Thyroid gland (tissue), 4 donors: Measurements from ENCODE around the gene CFI. TPM values are rescaled to one million over a fixed set of nuclear protein-coding genes. Genes with fewer than 3 reads are reported as not detected.

Experiments
- DNase-seq, 2 donors: peaks; one replicate each; pipeline ENCODE4 v3.0.0-alpha.2; 2019
- H3K27ac ChIP-seq, 3 donors: fragments of 200-600 bp; sonication (generic); 1 replicate in 2 of 3; 2 replicates in 1 of 3; pipeline ENCODE4 v1.5.1; 2016 to 2019; ENCODE audit warnings: mild to moderate bottlenecking in 1 of 3, moderate library complexity in 1 of 3
- H3K27me3 ChIP-seq: fragments of 200-600 bp; sonication (generic); one replicate; pipeline ENCODE4 v1.5.1; 2019
- H3K36me3 ChIP-seq, 2 donors: fragments of 200-600 bp; sonication (generic); one replicate each; pipeline ENCODE4 v1.5.1; 2016 to 2019
- H3K4me1 ChIP-seq, 2 donors: fragments of 200-600 bp; sonication (generic); one replicate each; pipeline ENCODE4 v1.5.1; 2017 to 2019
- H3K4me3 ChIP-seq, 3 donors: fragments of 200-600 bp; sonication (generic); replicated peaks in 1 of 3; 1 replicate in 2 of 3; 2 replicates in 1 of 3; pipeline ENCODE4 v1.5.1; 2016; ENCODE audit warnings: mild to moderate bottlenecking in 1 of 3
- H3K9me3 ChIP-seq: fragments of 200-600 bp; sonication (generic); one replicate; pipeline ENCODE4 v1.5.1; 2017
- CTCF ChIP-seq, 6 experiments: fragments of 200-600 bp in 3 of 6; fragments of 450-650 bp in 3 of 6; sonication (generic) in 3 of 6; IDR thresholded peaks; one replicate each; pipeline ENCODE4 v1.5.1; 2016 to 2019; ENCODE audit warnings: antibody characterized with exemption in 6 of 6, mild to moderate bottlenecking in 2 of 6, inconsistent platforms in 1 of 6, moderate library complexity in 1 of 6
- POLR2A ChIP-seq, 2 donors: fragments of 450-650 bp; IDR thresholded peaks; one replicate each; pipeline ENCODE4 v1.6.1; 2017; ENCODE audit warnings: antibody characterized with exemption in 2 of 2, mild to moderate bottlenecking in 2 of 2, moderate library complexity in 1 of 2
- WGBS, 2 donors: methylation state at CpG; one replicate each; pipeline ENCODE4 v1.1.5; 2017; 5-methylcytosine and 5-hydroxymethylcytosine counted together
- intact Hi-C: fragments of 100-400 bp; cut with DNase I; formaldehyde crosslinking; loops from one replicate; pipeline ENCODE4 v1.15.1; 2023
- total RNA-seq, 4 donors: library from RNA; depleted of rRNA; stranded (reverse); fragments of >200 nt; gene quantifications; one replicate each; pipeline ENCODE4 v1.2.3, GENCODE V29; 2016

The CFI gene
- total RNA-seq, 4 donors from 2014 or later, result 21.2 to 58.5 (median 28.3) TPM

- TF ChIP-seq POLR2A (IDR thresholded peaks at IDR 0.05) (no peak), CTCF (IDR thresholded peaks at IDR 0.05) (no peak)
- no peaks in the 10 kb centered on the region for H3K4me1 ChIP-seq
- H3K9me3 ChIP-seq, result no peaks in the 10 kb centered on the region
- intact Hi-C loops, result no loop called here
- no peaks in the 10 kb centered on the region for H3K36me3 ChIP-seq
- no peak overlapping the region for H3K27ac ChIP-seq
- no peaks in the 10 kb centered on the region for H3K27me3 ChIP-seq
- WGBS, 2 donors, result 93 to 97% methylated on average over 3 of the region's 3 CpGs
- no peak for DNase-seq
- H3K4me3 ChIP-seq, result no peak overlapping the region
Observed at GRCh38 chr4:109836985-109837384, 35.2 kb upstream of the CFI start.

GRCh38 chr4:109833756-109834155 lies 32.0 kb upstream of the CFI start:
- 95 to 98% methylated on average over 4 of the region's 4 CpGs for WGBS, 2 donors
- H3K36me3 ChIP-seq, result no peaks in the 10 kb centered on the region
- no peaks in the 10 kb centered on the region for H3K4me1 ChIP-seq
- H3K9me3 ChIP-seq, result no peaks in the 10 kb centered on the region
- H3K27ac ChIP-seq, result no peak overlapping the region
- no peak overlapping the region for H3K4me3 ChIP-seq
- H3K27me3 ChIP-seq, result no peaks in the 10 kb centered on the region
- no peak for TF ChIP-seq POLR2A (IDR thresholded peaks at IDR 0.05)
- no peak for TF ChIP-seq CTCF (IDR thresholded peaks at IDR 0.05)
- no peak for DNase-seq
- intact Hi-C loops, result no loop called here

- no peak within 1 kb of the TSS for H3K4me3 ChIP-seq
- WGBS, 2 donors, result 94 to 99% methylated on average over 2 of the region's 2 CpGs
- H3K36me3 ChIP-seq, result peaks cover 0 to 14% of the 10 kb centered on the region in 2 donors
- no peak for DNase-seq
- no peak for TF ChIP-seq CTCF (IDR thresholded peaks at IDR 0.05)
- intact Hi-C loops, result no loop called here
- H3K4me1 ChIP-seq, result no peaks in the 10 kb centered on the region
- H3K9me3 ChIP-seq, result no peaks in the 10 kb centered on the region
- no peaks in the 10 kb centered on the region for H3K27me3 ChIP-seq
- H3K27ac ChIP-seq, result no peak within 1 kb of the TSS
Observed at GRCh38 chr4:109827672-109828071, 25.9 kb upstream of the CFI start, which contains the start of gene RRH. Gene RRH, plus strand, starts transcription at chr4:109827972. Its CDS starts 56 bp downstream, at chr4:109828028.

GRCh38 chr4:109826719-109827118 lies 24.9 kb upstream of the CFI start:
- no peak for DNase-seq
- H3K9me3 ChIP-seq, result no peaks in the 10 kb centered on the region
- peaks cover 0 to 20% of the 10 kb centered on the region in 2 donors for H3K36me3 ChIP-seq
- intact Hi-C loops, result no loop called here
- H3K4me1 ChIP-seq, result no peaks in the 10 kb centered on the region
- H3K27me3 ChIP-seq, result no peaks in the 10 kb centered on the region
- no peak overlapping the region for H3K4me3 ChIP-seq
- peak in 4 of 6 experiments; percentile 7 to 54 (median 44) for TF ChIP-seq CTCF (IDR thresholded peaks at IDR 0.05)
- TF ChIP-seq POLR2A (IDR thresholded peaks at IDR 0.05), result no peak
- no peak overlapping the region for H3K27ac ChIP-seq

GRCh38 chr4:109821185-109821584 lies 19.4 kb upstream of the CFI start:
- no peak for TF ChIP-seq CTCF (IDR thresholded peaks at IDR 0.05)
- Histone ChIP-seq H3K4me1 (peaks cover 5 to 12% of the 10 kb centered on the region in 2 donors), H3K9me3 (no peaks in the 10 kb centered on the region), H3K27me3 (no peaks in the 10 kb centered on the region), H3K4me3 (no peak overlapping the region), H3K36me3 (peaks cover 6 to 20% of the 10 kb centered on the region in 2 donors), H3K27ac (no peak overlapping the region)
- intact Hi-C loops, result no loop called here
- DNase-seq, result no peak
- WGBS, 2 donors, result 74 to 81% methylated on average over 2 of the region's 2 CpGs
